IPS-15b (cell line): ENCODE measurements around the gene CD4.

Experiments
- H3K27me3 ChIP-seq: one replicate; pipeline ENCODE4 v1.6.1; 2013; ENCODE audit warnings: low read length; ENCODE audit not compliant: control insufficient read depth, insufficient read depth
- H3K36me3 ChIP-seq: one replicate; pipeline ENCODE4 v1.6.1; 2013; ENCODE audit warnings: low read length; ENCODE audit not compliant: control insufficient read depth, insufficient read depth
- H3K4me1 ChIP-seq: one replicate; pipeline ENCODE4 v1.6.1; 2013; ENCODE audit warnings: mild to moderate bottlenecking, low read length; ENCODE audit not compliant: control insufficient read depth, insufficient read depth
- H3K4me3 ChIP-seq: one replicate; pipeline ENCODE4 v1.5.1; 2013; ENCODE audit warnings: low read depth, low read length
- H3K9ac ChIP-seq: one replicate; pipeline ENCODE4 v1.6.1; 2013; ENCODE audit warnings: low read depth, mild to moderate bottlenecking, low read length
- H3K9me3 ChIP-seq: one replicate; pipeline ENCODE4 v1.6.1; 2013; ENCODE audit warnings: mild to moderate bottlenecking, low read length; ENCODE audit not compliant: control insufficient read depth, insufficient read depth

The CD4 gene

GRCh38 chr12:6753772-6754356 is 35.5 kb upstream of the CD4 start:
- Histone ChIP-seq H3K4me1 (peaks cover 7% of the 10 kb centered on the region), H3K36me3 (peaks cover 30% of the 10 kb centered on the region), H3K9me3 (no peaks in the 10 kb centered on the region), H3K4me3 (no peak overlapping the region), H3K9ac (no peak overlapping the region), H3K27me3 (no peaks in the 10 kb centered on the region)

- Histone ChIP-seq H3K27me3 (no peaks in the 10 kb centered on the region), H3K36me3 (peaks cover 25% of the 10 kb centered on the region), H3K4me1 (peaks cover 7% of the 10 kb centered on the region), H3K9me3 (no peaks in the 10 kb centered on the region), H3K9ac (no peak overlapping the region), H3K4me3 (no peak overlapping the region)
These were observed 34.9 kb upstream of the CD4 start for GRCh38 chr12:6754411-6754810.

- Histone ChIP-seq H3K9ac (no peak overlapping the region), H3K4me3 (no peak overlapping the region)
These were observed 32.2 kb upstream of the CD4 start for GRCh38 chr12:6757028-6757690.

GRCh38 chr12:6758506-6759095 is 30.7 kb upstream of the CD4 start:
- no peaks in the 10 kb centered on the region for H3K36me3 ChIP-seq
- no peak overlapping the region for H3K4me3 ChIP-seq
- H3K4me1 ChIP-seq, result peaks cover 10% of the 10 kb centered on the region
- H3K9ac ChIP-seq, result no peak overlapping the region
- H3K27me3 ChIP-seq, result no peaks in the 10 kb centered on the region
- H3K9me3 ChIP-seq, result no peaks in the 10 kb centered on the region

More at GRCh38 chr12:6757028-6757690, 32.2 kb upstream of the CD4 start:
- Histone ChIP-seq H3K36me3 (peaks cover 2% of the 10 kb centered on the region), H3K9me3 (no peaks in the 10 kb centered on the region), H3K4me1 (peaks cover 5% of the 10 kb centered on the region), H3K27me3 (no peaks in the 10 kb centered on the region)

GRCh38 chr12:6759741-6760140 is 29.6 kb upstream of the CD4 start:
- no peaks in the 10 kb centered on the region for H3K27me3 ChIP-seq
- H3K4me3 ChIP-seq, result no peak overlapping the region
- peaks cover 10% of the 10 kb centered on the region for H3K4me1 ChIP-seq
- no peaks in the 10 kb centered on the region for H3K9me3 ChIP-seq
- H3K9ac ChIP-seq, result no peak overlapping the region
- no peaks in the 10 kb centered on the region for H3K36me3 ChIP-seq

- H3K4me1 ChIP-seq, result peaks cover 14% of the 10 kb centered on the region
- no peaks in the 10 kb centered on the region for H3K9me3 ChIP-seq
- H3K9ac ChIP-seq, result no peak overlapping the region
- no peaks in the 10 kb centered on the region for H3K36me3 ChIP-seq
- H3K27me3 ChIP-seq, result peaks cover 5% of the 10 kb centered on the region
- H3K4me3 ChIP-seq, result peak overlapping the region; percentile 39
These were observed 25.9 kb upstream of the CD4 start for GRCh38 chr12:6763380-6763779.

GRCh38 chr12:6764011-6764828 is 25.1 kb upstream of the CD4 start:
- Histone ChIP-seq H3K4me3 (peak overlapping the region; percentile 66), H3K9me3 (no peaks in the 10 kb centered on the region), H3K9ac (no peak overlapping the region), H3K36me3 (no peaks in the 10 kb centered on the region), H3K4me1 (peaks cover 19% of the 10 kb centered on the region), H3K27me3 (peaks cover 5% of the 10 kb centered on the region)

GRCh38 chr12:6765048-6765633 is 24.2 kb upstream of the CD4 start:
- H3K9me3 ChIP-seq, result no peaks in the 10 kb centered on the region
- H3K36me3 ChIP-seq, result peaks cover 7% of the 10 kb centered on the region
- H3K9ac ChIP-seq, result no peak overlapping the region
- peaks cover 23% of the 10 kb centered on the region for H3K4me1 ChIP-seq
- H3K4me3 ChIP-seq, result peak overlapping the region; percentile 66
- H3K27me3 ChIP-seq, result peaks cover 5% of the 10 kb centered on the region

GRCh38 chr12:6765634-6766581 is 23.4 kb upstream of the CD4 start, which contains the start of gene PTMS:
Gene PTMS (plus strand): TSS chr12:6766363. CDS start chr12:6766706, 343 bp downstream.
- peaks cover 23% of the 10 kb centered on the region for H3K4me1 ChIP-seq
- peaks cover 5% of the 10 kb centered on the region for H3K27me3 ChIP-seq
- H3K36me3 ChIP-seq, result peaks cover 9% of the 10 kb centered on the region
- H3K4me3 ChIP-seq, result peak within 1 kb of the TSS; percentile 76
- H3K9ac ChIP-seq, result peak within 1 kb of the TSS; percentile 56
- no peaks in the 10 kb centered on the region for H3K9me3 ChIP-seq

- peaks cover 23% of the 10 kb centered on the region for H3K4me1 ChIP-seq
- H3K4me3 ChIP-seq, result peak overlapping the region; percentile 76
- no peaks in the 10 kb centered on the region for H3K9me3 ChIP-seq
- peaks cover 13% of the 10 kb centered on the region for H3K27me3 ChIP-seq
- H3K36me3 ChIP-seq, result peaks cover 14% of the 10 kb centered on the region
- H3K9ac ChIP-seq, result peak overlapping the region; percentile 56
These were observed 22.5 kb upstream of the CD4 start for GRCh38 chr12:6766651-6767349.
